IMR-90 (cell line): ENCODE measurements around the gene PYCR2.

Experiments used
- BHLHE40 ChIP-seq: fragments of 150-350 bp; IDR thresholded peaks from 2 replicates; pipeline ENCODE4 v1.6.1; 2016; ENCODE audit warnings: mild to moderate bottlenecking, low read depth, low read length
- MAFK ChIP-seq: IDR thresholded peaks from 2 replicates; pipeline ENCODE4 v1.6.1; 2012; ENCODE audit warnings: low read depth, low read length, improper control_type of control experiment
- MXI1 ChIP-seq: IDR thresholded peaks from 2 replicates; pipeline ENCODE4 v1.6.1; 2012; ENCODE audit warnings: low read depth, mild to moderate bottlenecking, low read length, moderate library complexity, borderline replicate concordance
- POLR2A ChIP-seq: IDR thresholded peaks from 2 replicates; pipeline ENCODE4 v1.6.1; 2012; ENCODE audit warnings: mild to moderate bottlenecking, low read depth, low read length
- RAD21 ChIP-seq: IDR thresholded peaks from 2 replicates; pipeline ENCODE4 v1.6.1; 2012; ENCODE audit warnings: low read length, improper control_type of control experiment
- RFX5 ChIP-seq: IDR thresholded peaks from 2 replicates; pipeline ENCODE4 v1.8.0; 2012; ENCODE audit warnings: low read depth, mild to moderate bottlenecking, low read length, moderate library complexity
- SMC3 ChIP-seq: fragments of 150-350 bp; IDR thresholded peaks from 2 replicates; pipeline ENCODE4 v1.6.1; 2016; ENCODE audit warnings: low read depth, mild to moderate bottlenecking, antibody characterized with exemption, low read length, moderate library complexity
- TF ChIP-seq, protein P1 (sequence below): conservative IDR thresholded peaks from 2 replicates; pipeline ENCODE4 v1.5.1; 2012; ENCODE audit warnings: mild to moderate bottlenecking, low read depth, low read length, improper control_type of control experiment

DNA sequence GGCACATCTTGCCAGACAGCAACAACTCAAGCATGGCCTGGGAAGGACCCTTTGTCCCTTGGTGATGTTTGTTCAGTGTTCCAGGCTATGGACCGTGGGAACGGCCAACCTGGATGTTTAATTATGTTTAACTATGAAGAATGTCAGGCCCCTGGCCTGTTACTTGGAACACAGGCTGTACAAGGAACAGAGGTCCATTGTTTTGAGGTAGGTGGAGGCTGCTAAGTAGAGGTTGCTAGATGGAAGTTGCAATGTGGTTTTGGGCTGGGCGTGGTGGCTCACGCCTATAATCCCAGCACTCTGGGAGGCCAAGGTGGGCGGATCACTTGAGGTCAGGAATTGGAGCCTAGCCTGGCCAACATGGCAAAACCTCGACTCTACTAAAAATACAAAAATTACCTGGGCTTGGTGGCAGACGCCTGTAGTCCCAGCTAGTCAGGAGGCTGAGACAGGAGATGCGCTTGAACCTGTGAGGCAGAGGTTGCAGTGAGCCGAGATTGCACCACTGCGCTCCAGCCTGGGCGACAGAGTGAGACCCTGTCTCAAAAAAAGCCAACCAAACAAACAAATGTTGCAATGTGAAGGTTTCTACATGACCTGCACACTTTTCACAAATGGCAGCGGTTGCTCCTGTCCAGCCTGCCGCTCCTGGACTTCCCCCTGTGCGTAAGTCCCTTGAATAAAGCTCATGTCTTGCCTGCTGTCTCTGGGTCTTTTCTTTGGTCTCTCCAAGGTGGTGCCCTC is 32.6 kb downstream of the PYCR2 start:
- TF ChIP-seq POLR2A, result no peak
- TF ChIP-seq RAD21, result no peak
- TF ChIP-seq, protein P1, sequence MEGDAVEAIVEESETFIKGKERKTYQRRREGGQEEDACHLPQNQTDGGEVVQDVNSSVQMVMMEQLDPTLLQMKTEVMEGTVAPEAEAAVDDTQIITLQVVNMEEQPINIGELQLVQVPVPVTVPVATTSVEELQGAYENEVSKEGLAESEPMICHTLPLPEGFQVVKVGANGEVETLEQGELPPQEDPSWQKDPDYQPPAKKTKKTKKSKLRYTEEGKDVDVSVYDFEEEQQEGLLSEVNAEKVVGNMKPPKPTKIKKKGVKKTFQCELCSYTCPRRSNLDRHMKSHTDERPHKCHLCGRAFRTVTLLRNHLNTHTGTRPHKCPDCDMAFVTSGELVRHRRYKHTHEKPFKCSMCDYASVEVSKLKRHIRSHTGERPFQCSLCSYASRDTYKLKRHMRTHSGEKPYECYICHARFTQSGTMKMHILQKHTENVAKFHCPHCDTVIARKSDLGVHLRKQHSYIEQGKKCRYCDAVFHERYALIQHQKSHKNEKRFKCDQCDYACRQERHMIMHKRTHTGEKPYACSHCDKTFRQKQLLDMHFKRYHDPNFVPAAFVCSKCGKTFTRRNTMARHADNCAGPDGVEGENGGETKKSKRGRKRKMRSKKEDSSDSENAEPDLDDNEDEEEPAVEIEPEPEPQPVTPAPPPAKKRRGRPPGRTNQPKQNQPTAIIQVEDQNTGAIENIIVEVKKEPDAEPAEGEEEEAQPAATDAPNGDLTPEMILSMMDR, result no peak
- no peak for TF ChIP-seq MXI1
- TF ChIP-seq SMC3, result no peak
- TF ChIP-seq MAFK, result no peak
- TF ChIP-seq BHLHE40, result no peak
- TF ChIP-seq RFX5, result no peak
